Parathyroid adenoma (tissue), 2 donors: Measurements from ENCODE around the gene SASH3.

ENCODE experiments used
- H2AFZ ChIP-seq: fragments of 300-600 bp; sonication (generic); one replicate; pipeline ENCODE4 v1.7.0; 2017; ENCODE audit warnings: antibody characterized with exemption, mild to moderate bottlenecking
- H3K27ac ChIP-seq: fragments of 300-600 bp; sonication (generic); one replicate; pipeline ENCODE4 v1.7.0; 2017
- H3K27me3 ChIP-seq: fragments of 300-600 bp; sonication (generic); one replicate; pipeline ENCODE4 v1.7.0; 2017; ENCODE audit warnings: low read length; ENCODE audit not compliant: control insufficient read depth, insufficient read depth
- H3K36me3 ChIP-seq: fragments of 300-600 bp; sonication (generic); one replicate; pipeline ENCODE4 v1.7.0; 2017; ENCODE audit warnings: low read length; ENCODE audit not compliant: control insufficient read depth, insufficient read depth
- H3K4me1 ChIP-seq: fragments of 300-600 bp; sonication (generic); one replicate; pipeline ENCODE4 v1.7.0; 2017; ENCODE audit warnings: control low read depth
- H3K4me2 ChIP-seq: fragments of 300-600 bp; sonication (generic); one replicate; pipeline ENCODE4 v1.7.0; 2017; ENCODE audit warnings: low read length
- H3K4me3 ChIP-seq: fragments of 300-600 bp; sonication (generic); one replicate; pipeline ENCODE4 v1.7.0; 2017; ENCODE audit warnings: low read depth, low read length
- H3K79me2 ChIP-seq: fragments of 300-600 bp; sonication (generic); one replicate; pipeline ENCODE4 v1.7.0; 2017; ENCODE audit warnings: control low read depth
- H3K9ac ChIP-seq: fragments of 300-600 bp; sonication (generic); one replicate; pipeline ENCODE4 v1.7.0; 2017; ENCODE audit warnings: mild to moderate bottlenecking
- H3K9me3 ChIP-seq: fragments of 300-600 bp; sonication (generic); one replicate; pipeline ENCODE4 v1.7.0; 2017; ENCODE audit warnings: low read length; ENCODE audit not compliant: control insufficient read depth
- TF ChIP-seq, protein P1 (sequence below): fragments of 300-600 bp; sonication (generic); IDR thresholded peaks from one replicate; pipeline ENCODE4 v1.7.0; 2017; ENCODE audit warnings: antibody characterized with exemption, mild to moderate bottlenecking
- donor health status: primary hyperparathyroidism.

Gene SASH3

DNA sequence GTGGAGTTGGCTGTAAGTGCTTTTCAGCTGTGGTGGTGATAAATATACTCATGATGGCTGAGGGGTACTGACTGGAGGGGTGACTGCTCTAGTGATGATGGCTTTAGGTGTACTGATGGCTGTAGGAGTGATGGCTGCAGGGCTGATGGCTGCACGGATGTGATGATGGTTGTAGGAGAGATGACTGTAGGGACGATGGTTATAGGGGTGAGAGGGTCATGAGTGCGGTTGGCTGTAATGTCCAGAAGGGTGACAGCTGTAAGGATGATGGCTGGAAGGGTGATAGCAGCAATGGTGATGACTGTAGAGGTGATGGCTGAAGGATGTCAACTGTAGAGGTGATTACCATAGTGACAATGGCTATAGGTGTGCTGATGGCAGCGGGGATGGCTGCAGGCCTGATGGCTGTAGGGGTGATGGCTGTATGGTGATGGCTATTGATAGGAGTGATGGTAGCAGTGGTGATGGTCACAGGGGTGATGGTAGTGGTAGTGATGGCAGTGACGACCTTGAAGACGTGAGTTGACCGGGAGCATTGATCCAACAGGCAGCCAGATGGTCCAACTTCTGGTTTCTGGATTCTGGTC lies 570 bp upstream of the SASH3 start:
- Histone ChIP-seq H2AFZ (no peak overlapping the region), H3K36me3 (no peaks in the 10 kb centered on the region), H3K27ac (no peak overlapping the region), H3K4me3 (no peak overlapping the region), H3K27me3 (no peaks in the 10 kb centered on the region), H3K4me2 (no peak overlapping the region), H3K9me3 (no peaks in the 10 kb centered on the region), H3K4me1 (no peaks in the 10 kb centered on the region), H3K9ac (no peak overlapping the region), H3K79me2 (no peaks in the 10 kb centered on the region)
- TF ChIP-seq, protein P1, sequence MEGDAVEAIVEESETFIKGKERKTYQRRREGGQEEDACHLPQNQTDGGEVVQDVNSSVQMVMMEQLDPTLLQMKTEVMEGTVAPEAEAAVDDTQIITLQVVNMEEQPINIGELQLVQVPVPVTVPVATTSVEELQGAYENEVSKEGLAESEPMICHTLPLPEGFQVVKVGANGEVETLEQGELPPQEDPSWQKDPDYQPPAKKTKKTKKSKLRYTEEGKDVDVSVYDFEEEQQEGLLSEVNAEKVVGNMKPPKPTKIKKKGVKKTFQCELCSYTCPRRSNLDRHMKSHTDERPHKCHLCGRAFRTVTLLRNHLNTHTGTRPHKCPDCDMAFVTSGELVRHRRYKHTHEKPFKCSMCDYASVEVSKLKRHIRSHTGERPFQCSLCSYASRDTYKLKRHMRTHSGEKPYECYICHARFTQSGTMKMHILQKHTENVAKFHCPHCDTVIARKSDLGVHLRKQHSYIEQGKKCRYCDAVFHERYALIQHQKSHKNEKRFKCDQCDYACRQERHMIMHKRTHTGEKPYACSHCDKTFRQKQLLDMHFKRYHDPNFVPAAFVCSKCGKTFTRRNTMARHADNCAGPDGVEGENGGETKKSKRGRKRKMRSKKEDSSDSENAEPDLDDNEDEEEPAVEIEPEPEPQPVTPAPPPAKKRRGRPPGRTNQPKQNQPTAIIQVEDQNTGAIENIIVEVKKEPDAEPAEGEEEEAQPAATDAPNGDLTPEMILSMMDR = no peak

DNA sequence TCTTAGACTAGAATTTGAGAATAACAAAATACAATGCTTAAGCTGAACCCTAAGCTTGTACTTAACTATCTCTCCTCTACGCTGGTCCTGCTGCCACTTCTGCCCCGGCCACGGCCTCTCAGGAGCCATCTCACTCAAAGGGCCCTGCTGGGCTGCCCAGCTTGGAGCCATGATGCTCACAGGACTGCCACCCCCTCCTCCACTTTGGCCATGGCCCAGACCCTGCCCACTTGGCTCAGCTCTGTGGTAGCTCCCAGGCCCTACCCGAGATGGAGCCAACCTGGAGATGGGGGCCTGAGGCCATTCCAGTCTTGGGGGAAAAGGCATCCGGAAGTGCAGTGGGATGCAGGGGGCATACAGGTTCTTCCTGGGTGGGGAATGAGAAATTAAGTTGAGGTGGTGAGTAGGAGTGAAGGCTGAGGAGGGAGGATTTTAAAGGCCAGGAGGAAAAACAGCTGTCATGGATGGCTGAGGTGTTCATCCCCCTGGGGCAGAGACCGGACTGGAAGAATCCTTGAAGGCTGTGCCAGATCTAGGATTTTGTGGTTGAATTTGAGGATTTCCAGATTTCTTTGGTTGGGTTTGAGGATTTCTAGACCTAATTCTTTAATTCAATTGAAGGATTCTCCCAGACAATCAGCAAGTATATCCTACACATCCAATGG lies 824 bp downstream of the SASH3 start:
- Histone ChIP-seq H3K9ac (no peak overlapping the region), H3K4me3 (no peak overlapping the region), H3K79me2 (no peaks in the 10 kb centered on the region), H3K4me1 (no peaks in the 10 kb centered on the region), H3K27ac (no peak overlapping the region), H3K4me2 (no peak overlapping the region), H3K9me3 (no peaks in the 10 kb centered on the region), H2AFZ (no peak overlapping the region), H3K27me3 (no peaks in the 10 kb centered on the region), H3K36me3 (no peaks in the 10 kb centered on the region)
- TF ChIP-seq, protein P1 = no peak

DNA sequence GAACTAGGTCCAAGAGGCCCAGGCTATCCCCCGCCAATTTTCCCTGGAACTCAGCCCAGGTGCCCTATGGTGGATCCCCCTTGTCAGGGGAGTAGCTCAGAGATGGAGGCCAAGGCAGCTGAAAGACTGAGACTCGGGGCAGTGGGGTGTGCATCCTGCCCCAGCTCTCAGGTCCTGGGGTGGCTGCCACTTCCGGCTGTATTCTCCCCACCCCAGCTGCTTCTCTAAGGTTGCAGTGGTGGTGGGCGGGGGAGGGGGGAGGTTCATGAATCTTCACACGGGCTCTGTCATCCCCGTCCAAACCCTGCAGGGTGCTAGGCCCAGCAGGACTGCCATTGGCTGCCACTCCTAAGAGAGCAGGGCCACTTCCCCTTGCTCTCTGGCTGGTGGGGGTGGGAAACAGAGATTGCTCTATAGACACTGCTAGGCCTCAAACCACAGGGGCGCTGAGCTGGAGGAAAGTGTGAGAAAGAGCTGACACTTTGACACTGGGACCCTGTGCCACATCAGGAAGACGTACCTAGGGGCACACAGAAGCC lies 1.5 kb downstream of the SASH3 start:
- Histone ChIP-seq H3K27ac (no peak overlapping the region), H3K27me3 (no peaks in the 10 kb centered on the region), H3K4me3 (no peak overlapping the region), H3K4me2 (no peak overlapping the region), H2AFZ (no peak overlapping the region), H3K36me3 (no peaks in the 10 kb centered on the region), H3K9me3 (no peaks in the 10 kb centered on the region), H3K9ac (no peak overlapping the region), H3K79me2 (no peaks in the 10 kb centered on the region), H3K4me1 (no peaks in the 10 kb centered on the region)
- TF ChIP-seq, protein P1 = no peak

DNA sequence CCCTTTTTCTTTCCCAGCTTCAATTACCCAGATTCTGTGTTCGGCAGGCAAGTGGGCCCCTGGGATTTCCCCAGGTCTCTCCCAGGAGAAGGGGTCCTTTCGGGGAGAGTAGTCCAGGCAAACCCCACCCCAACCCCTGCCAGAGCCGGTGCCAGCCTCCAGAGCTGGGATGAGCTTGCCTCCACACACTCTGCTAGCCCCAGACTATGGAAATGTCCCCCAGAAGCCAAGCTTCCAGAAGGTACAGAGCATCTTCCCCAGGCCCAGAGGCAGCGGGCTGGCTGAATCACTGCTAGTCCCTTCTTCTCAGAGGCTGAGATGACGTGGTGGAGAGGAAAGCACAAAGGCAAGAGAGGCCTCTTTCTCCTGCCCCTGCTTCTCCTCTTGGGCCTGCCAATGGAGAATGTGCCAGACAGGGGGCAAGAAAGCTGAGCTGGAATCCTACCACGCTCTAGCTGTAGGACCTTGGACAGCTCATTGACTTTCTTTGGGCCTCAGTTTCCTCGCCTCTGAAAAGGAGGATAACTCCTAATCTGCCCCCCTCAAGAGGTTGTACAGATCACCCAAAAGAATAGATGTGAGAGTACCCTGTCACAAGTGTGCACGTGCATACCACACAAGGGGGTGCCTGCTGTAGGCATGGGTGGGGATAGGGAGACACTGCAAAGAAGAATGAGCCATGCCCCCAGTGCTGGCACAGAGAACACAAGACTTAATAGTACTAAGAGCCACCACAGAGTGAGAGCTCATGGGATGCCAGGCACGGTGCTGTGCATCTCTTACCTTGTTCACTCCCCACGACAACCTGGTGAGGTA lies 2.1 kb downstream of the SASH3 start:
- no peak overlapping the region for H3K9ac ChIP-seq

More for the DNA sequence above, 2.1 kb downstream of the SASH3 start:
- Histone ChIP-seq H3K27me3 (no peaks in the 10 kb centered on the region), H3K4me2 (no peak overlapping the region), H2AFZ (no peak overlapping the region), H3K27ac (no peak overlapping the region), H3K4me1 (no peaks in the 10 kb centered on the region), H3K4me3 (no peak overlapping the region), H3K36me3 (no peaks in the 10 kb centered on the region), H3K9me3 (no peaks in the 10 kb centered on the region), H3K79me2 (no peaks in the 10 kb centered on the region)
- TF ChIP-seq, protein P1 = no peak
